Endothelial cell (in vitro differentiated cells): ENCODE data around the gene NUDT16. TPM values are rescaled to one million over a fixed set of nuclear protein-coding genes. Genes with fewer than 3 reads are reported as not detected.

ENCODE experiments used
- DNase-seq: peaks from one replicate; pipeline ENCODE4 v3.0.0; 2021; ENCODE audit warnings: low spot score
- H3K27ac Mint-ChIP-seq: one replicate; pipeline ENCODE4 v1.8.0; 2021; ENCODE audit warnings: mixed read lengths, inconsistent platforms; ENCODE audit not compliant: unreplicated experiment
- H3K27me3 Mint-ChIP-seq: one replicate; pipeline ENCODE4 v1.8.0; 2021; ENCODE audit warnings: mild to moderate bottlenecking, moderate library complexity, mixed read lengths, inconsistent platforms; ENCODE audit not compliant: unreplicated experiment
- H3K36me3 Mint-ChIP-seq: one replicate; pipeline ENCODE4 v1.8.0; 2021; ENCODE audit warnings: mild to moderate bottlenecking, low read depth, mixed read lengths, inconsistent platforms; ENCODE audit not compliant: unreplicated experiment
- H3K4me1 Mint-ChIP-seq: one replicate; pipeline ENCODE4 v1.8.0; 2021; ENCODE audit warnings: mild to moderate bottlenecking, mixed read lengths, inconsistent platforms; ENCODE audit not compliant: unreplicated experiment
- H3K4me3 Mint-ChIP-seq: one replicate; pipeline ENCODE4 v1.8.0; 2021; ENCODE audit warnings: mild to moderate bottlenecking, mixed read lengths, inconsistent platforms; ENCODE audit not compliant: unreplicated experiment
- H3K9me3 Mint-ChIP-seq: one replicate; pipeline ENCODE4 v1.8.0; 2021; ENCODE audit warnings: mixed read lengths, inconsistent platforms; ENCODE audit not compliant: unreplicated experiment
- CTCF ChIP-seq: fragments of 200-600 bp; sonication (generic); IDR thresholded peaks from one replicate; pipeline ENCODE4 v1.5.0; 2021; ENCODE audit warnings: antibody characterized with exemption; ENCODE audit not compliant: unreplicated experiment
- long read RNA-seq: library from polyadenylated mRNA; unstranded; transcript quantifications from one replicate; pipeline ENCODE4 v2.0.0, GENCODE V29; 2020; ENCODE audit not compliant: unreplicated experiment
- total RNA-seq: library from RNA; stranded (reverse); fragmentation: NEBNext Ultra II Directional; extraction: Animal tissue kit (Norgen Biotek cat#: 25700); gene quantifications from one replicate; pipeline ENCODE4 v1.2.1, GENCODE V29; 2021; ENCODE audit not compliant: unreplicated experiment

The NUDT16 gene
- 26.0 TPM for total RNA-seq
- long read RNA-seq, full-length matches to known transcripts = 9 of 10 reads
- long read RNA-seq, partial matches to known transcripts = 1 of 10 reads
- long read RNA-seq, other reads (novel, unspliced or antisense) = 0 of 10 reads

- Mint-ChIP-seq H3K9me3 (no peaks in the 10 kb centered on the region), H3K4me3 (peak within 1 kb of the TSS; percentile 96), H3K36me3 (peaks cover 24% of the 10 kb centered on the region), H3K27ac (peak within 1 kb of the TSS; percentile 64), H3K4me1 (peaks cover 34% of the 10 kb centered on the region), H3K27me3 (peaks cover 16% of the 10 kb centered on the region)
- no peak for TF ChIP-seq CTCF
- DNase-seq = peak; percentile 99
Observed at GRCh38 chr3:131381445-131382291, at the start of gene NUDT16. NUDT16 (plus strand) TSS chr3:131381774; CDS start chr3:131381805, 31 bp downstream.

GRCh38 chr3:131338948-131339640 is 42.5 kb upstream of the NUDT16 start:
- H3K36me3 Mint-ChIP-seq = peaks cover 21% of the 10 kb centered on the region
- no peak for DNase-seq
- no peaks in the 10 kb centered on the region for H3K9me3 Mint-ChIP-seq
- TF ChIP-seq CTCF = no peak
- no peaks in the 10 kb centered on the region for H3K27me3 Mint-ChIP-seq
- peak overlapping the region; percentile 89 for H3K4me3 Mint-ChIP-seq
- peak overlapping the region; percentile 91 for H3K27ac Mint-ChIP-seq
- peaks cover 22% of the 10 kb centered on the region for H3K4me1 Mint-ChIP-seq

GRCh38 chr3:131341761-131342160 is 39.8 kb upstream of the NUDT16 start:
- peaks cover 22% of the 10 kb centered on the region for H3K4me1 Mint-ChIP-seq
- no peaks in the 10 kb centered on the region for H3K27me3 Mint-ChIP-seq
- DNase-seq = no peak
- H3K4me3 Mint-ChIP-seq = no peak overlapping the region
- no peak for TF ChIP-seq CTCF
- no peak overlapping the region for H3K27ac Mint-ChIP-seq
- peaks cover 17% of the 10 kb centered on the region for H3K36me3 Mint-ChIP-seq
- H3K9me3 Mint-ChIP-seq = no peaks in the 10 kb centered on the region

- no peak for DNase-seq
- Mint-ChIP-seq H3K4me3 (no peak overlapping the region), H3K36me3 (peaks cover 10% of the 10 kb centered on the region), H3K4me1 (peaks cover 29% of the 10 kb centered on the region), H3K27me3 (no peaks in the 10 kb centered on the region), H3K27ac (peak overlapping the region; percentile 72), H3K9me3 (no peaks in the 10 kb centered on the region)
- no peak for TF ChIP-seq CTCF
Observed at GRCh38 chr3:131348911-131349310, 32.7 kb upstream of the NUDT16 start.

GRCh38 chr3:131349454-131349853 is 32.1 kb upstream of the NUDT16 start:
- H3K4me3 Mint-ChIP-seq = no peak overlapping the region
- DNase-seq = no peak
- no peaks in the 10 kb centered on the region for H3K27me3 Mint-ChIP-seq
- H3K36me3 Mint-ChIP-seq = peaks cover 4% of the 10 kb centered on the region
- H3K27ac Mint-ChIP-seq = no peak overlapping the region
- no peak for TF ChIP-seq CTCF
- H3K4me1 Mint-ChIP-seq = peaks cover 34% of the 10 kb centered on the region
- H3K9me3 Mint-ChIP-seq = no peaks in the 10 kb centered on the region
